Stimulated activated CD8-positive, alpha-beta memory T cell treated with anti-CD3 and anti-CD28 coated beads, Interleukin-4, amount 100 ng/mL, for 4 hours (primary cell): ENCODE measurements around the gene NSUN7.
A peak's percentile ranks its signal among the peaks of the same experiment; 100 is the strongest.
"Not testable (repeated sequence)": the region's sequence is repeated elsewhere in the genome, so short reads cannot be mapped to it uniquely, and the experiment has no call there.

ENCODE experiments used
- DNase-seq, 2 donors: peaks; one replicate each; pipeline ENCODE4 v3.0.0-alpha.2; 2020; ENCODE audit warnings: low read depth in 2 of 2, low spot score in 1 of 2

The NSUN7 gene

DNA sequence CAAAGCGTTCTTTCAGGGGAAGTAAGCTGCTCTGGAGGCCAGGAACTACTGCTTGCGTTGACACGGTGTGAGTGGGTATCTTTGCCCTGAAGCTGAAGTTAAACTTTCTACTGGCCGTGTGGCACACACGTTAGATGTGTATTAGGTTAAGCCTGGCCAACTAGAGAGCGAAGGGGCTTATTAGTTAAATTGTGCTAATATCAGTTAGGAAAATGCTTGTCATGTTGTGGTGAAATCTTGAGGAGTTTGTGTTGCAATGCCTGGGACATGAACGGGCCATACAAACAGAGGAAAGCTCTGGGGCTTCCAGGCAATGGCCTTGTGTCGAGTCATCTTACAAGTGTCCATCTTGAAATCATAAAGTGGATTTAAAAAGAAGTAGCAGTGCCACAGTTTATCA lies 62.6 kb downstream of the NSUN7 start:
- DNase-seq, result no peak

DNA sequence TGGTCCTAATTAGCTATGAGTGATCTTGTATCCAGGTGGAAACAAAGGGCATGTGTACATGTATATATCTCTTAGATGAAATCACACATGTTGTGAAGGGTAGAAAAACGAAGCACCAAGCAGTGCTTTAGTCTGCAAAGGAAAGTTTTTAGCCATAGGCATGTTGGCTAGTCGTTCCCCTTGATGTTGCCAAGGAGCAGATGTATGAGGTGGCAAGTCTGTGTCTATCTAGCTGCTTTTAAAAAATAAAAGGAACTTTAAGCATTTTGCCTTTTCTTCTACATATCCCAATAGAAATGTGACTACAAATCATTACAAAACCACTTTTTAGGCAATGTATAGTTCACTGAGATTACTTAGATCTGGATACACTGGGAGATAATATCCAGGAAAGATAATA lies 63.1 kb downstream of the NSUN7 start:
- DNase-seq, result no peak

DNA sequence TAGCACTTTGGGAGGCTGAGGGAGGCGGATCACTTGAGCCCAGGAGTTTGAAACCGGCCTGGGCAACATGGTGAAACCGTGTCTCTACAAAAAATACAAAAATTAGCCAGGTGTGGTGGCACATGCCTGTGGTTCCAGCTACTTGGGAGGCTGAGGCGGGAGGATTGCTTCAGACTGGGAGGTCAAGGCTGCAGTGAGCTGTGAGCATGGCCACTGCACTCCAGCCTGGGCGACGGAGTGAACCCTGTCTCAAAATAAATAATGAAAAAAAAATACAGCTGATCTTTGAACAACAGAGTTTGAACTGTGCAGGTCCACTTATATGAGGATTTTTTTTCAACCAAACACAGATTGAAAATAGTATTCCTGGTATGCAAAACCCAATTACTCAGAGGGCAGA lies 67.4 kb downstream of the NSUN7 start:
- not testable (repeated sequence) for DNase-seq

DNA sequence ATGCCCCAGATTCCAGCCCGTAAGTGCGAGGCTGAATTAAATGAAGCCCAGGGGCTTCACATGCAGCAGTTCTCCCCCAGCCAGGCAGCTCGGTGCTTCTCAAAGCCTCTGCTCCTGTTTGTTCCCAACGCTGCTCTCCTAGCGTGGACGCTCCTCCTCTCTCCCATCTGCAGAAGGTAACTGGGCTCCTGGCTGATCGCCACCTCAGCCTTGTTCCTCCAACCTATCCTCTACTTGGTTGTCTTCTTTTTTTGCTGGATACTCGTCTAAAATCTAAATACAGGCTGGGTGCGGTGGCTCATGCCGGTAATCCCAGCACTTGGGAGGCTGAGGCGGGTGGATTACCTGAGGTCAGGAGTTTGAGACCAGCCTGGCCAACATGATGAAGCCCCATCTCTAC lies 70.3 kb downstream of the NSUN7 start:
- DNase-seq, result no peak

DNA sequence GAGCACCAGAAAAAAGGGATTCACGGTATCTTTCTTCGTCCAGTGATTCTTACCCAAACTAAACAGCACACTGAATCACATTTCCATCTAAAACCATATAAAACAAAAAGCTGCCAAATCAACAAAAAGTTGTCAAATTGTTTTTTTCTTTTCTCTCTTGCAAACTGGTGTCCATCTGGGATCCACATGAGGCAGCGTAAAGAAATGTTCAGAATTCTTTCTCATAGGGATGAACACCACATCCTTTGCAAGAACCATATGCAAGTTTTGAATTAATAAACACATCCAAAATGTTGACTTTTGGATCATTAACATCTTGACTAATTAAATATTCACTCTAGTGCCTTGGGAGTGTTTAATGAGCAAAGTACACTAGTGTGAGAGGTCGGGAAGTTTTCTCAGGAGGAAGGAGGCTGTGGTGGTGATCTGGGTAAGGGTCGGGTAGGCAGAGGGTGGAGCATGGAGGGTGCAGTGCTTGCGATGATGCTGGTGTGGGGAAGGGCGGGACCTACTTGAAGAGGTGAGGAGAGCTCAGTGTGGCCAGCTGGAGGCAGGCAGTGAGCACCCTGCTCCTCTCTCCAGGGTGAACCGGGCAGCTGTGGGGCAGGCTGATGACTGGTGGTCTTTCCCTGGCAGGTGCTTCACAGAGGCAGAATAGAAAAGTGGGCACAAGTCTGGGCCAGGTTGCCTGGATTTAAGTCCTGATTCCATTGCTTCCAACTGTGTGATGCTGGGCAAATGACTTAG lies 72.8 kb downstream of the NSUN7 start:
- no peak for DNase-seq

DNA sequence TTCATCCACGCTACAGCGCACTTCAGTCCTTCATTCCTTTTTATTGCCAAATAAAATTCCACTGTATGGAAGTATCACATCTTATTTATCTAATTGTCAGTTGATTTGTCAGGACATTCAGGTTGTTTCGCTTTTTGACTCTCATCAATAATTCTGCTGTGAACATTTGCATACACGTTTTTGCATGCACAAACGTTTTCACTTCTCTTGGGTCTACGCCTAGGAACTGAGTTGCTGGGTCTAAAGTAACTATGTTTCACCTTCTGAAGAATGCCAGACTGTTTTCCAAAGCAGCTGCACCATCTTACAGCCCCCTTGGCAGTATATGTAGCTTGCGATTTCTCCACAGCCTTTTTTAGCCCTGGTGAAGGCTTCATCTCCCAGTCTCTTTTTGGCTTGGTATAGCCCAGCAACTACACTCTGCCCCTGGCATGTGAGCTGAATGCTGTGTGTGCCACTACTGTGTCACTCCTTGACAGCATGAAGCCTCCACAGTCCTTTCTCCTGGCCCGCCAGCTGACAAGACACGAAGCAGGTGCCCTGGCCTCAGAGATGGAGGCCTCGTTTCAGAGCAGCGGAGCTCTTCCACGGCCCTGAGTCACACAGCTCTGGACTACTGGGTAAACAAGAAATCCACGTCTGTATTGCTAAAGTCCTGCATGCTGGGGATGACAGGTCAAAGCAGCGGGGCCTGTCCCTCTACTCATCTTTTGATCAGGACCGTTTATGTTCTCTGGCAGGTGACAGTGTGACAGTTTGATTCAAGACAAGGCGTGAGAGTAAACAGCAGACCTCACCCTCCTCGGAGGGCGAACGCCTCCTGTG lies 75.5 kb downstream of the NSUN7 start:
- DNase-seq, result no peak

DNA sequence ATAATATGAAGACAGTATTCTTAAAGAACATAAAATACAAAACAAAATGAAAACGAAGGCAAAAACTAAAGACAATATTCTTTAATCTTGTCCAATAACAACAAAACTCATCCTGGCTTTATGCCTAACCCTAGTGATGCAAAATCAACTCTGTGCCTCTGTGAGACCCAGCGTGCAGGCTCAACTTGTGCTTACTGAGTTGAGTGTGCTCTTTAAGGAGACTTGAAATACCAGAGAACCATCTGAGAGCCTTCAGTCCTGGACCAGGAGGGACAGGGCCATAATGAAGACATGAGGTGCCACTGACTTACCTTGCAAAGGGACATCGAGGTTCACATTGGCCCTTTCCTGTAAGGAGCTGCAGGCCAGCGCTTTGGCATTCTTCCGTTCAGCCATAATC lies 77.1 kb downstream of the NSUN7 start:
- no peak for DNase-seq

DNA sequence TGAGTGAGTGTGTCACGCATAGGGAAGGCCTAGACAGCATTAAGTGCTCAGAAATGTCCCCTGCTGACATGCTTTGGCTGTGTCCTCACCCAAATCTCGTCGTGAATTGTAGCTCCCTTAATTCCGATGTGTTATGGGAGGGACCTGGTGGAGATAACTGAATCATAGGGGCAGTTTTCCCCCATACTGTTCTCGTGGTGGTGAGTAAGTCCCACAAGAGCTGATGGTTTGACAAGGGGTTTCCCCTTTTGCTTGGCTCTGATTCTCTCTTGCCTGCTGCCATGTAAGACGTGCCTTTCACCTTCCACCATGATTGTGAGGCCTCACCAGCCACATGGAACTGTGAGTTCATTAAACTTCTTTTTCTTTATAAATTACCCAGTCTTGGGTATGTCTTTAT lies 78.0 kb downstream of the NSUN7 start:
- no peak for DNase-seq

DNA sequence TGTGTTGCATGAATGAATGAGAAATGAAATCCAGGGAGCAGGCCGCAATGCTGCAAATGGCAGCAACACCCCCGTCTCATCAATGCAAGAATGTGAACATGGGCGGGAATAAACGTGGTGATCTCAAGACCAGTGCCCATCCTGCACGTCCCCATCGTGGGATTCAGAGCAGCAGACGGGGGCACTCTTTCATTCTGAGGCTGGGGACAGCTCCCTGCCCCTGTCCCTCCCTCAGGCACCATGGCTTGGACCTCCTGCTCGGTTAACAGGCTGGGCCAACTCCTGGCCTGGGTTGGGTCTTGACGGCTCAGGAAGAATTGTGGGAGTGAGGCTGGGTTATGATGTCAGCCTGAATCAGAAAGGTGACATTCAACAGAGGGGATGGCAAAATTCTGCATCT lies 78.9 kb downstream of the NSUN7 start:
- DNase-seq, result no peak

DNA sequence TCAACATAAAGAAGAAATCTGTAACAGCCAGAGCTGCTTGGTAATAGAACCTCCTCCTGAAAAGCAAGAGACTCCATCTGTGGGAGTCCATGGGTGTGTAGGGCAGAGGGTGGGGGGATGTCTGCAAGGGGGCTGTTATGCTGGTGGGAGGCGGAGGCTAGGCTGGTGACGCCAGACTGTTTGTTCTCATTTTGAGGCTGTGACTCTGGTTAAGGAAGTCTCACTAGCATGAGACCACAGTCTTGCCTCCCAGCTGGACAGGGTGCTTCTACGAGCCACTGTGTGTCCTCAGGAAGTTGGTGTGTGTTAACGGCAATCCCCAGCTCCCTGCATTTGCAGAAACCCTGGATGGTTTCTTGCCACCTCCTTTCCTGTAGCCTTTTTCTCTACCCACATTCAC lies 79.8 kb downstream of the NSUN7 start:
- DNase-seq, result no peak

DNA sequence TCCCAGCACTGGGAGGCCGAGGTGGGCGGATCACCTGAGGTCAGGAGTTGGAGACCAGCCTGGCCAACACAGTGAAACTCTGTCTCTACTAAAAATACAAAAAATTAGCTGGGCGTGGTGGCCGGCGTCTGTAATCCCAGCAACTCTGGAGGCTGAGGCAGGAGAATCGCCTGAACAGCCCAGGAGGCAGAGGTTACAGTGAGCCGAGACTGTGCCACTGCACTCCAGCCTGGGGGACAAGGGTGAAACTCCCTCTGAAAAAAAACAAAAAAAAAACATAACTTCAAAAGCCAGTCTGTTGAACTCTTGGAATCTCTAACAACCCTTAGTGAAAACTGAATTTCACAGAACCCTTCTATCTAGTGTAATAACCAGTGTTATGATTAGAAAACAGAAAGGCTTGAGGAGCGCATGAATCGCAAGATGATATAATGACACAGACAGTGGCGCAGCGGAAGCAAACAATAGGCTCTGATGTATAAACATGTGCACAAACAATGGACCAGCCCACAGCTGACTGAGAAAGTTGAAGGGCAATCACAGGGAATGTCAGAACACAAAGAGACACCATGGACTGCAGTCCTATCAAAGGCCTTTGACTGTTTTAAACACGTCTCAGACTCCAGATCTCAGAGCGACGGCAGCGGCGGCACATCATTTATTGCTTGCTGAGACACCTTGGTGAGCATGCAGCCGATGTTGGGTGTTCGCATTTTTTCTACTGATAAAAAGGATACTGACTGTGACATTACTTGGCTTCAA lies 81.6 kb downstream of the NSUN7 start:
- DNase-seq, result no peak

DNA sequence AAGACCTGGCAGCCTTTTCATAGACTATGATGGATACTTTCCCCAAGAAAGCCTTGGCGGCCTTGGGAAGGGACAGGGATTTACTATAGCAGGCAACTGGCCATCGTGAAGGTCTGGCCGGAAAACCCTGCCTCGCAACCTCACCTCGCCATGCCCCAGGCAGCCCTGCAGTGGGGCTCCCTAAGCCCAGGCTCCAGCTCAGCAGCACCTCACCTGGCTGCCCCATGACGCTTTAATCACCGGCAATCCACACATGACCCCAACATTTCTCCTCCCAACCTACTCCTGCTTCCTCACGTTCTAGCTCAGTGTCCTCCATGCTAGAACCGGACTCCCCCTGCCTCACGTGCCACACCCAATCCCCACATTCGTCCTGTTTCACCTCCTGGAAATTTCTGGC lies 82.4 kb downstream of the NSUN7 start:
- no peak for DNase-seq

DNA sequence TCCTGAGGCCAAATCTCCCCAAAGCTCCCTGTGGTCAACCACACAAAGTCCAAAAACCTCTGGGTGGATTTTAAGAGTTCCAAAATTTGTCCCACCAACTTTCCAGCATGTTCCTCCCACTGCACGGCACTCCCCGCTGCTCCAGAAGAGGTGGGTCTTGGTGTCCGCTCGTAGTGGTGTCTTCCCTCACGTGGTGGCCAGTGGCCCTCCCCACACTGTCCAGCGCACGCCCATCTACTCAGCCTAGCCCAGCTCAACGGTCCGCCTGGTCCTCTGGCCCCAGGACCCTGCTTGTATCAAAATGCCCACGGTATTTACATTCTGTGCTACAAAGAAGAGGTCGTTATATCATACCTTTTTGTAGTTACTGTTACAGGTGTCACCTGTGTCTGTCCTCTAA lies 83.5 kb downstream of the NSUN7 start:
- no peak for DNase-seq

DNA sequence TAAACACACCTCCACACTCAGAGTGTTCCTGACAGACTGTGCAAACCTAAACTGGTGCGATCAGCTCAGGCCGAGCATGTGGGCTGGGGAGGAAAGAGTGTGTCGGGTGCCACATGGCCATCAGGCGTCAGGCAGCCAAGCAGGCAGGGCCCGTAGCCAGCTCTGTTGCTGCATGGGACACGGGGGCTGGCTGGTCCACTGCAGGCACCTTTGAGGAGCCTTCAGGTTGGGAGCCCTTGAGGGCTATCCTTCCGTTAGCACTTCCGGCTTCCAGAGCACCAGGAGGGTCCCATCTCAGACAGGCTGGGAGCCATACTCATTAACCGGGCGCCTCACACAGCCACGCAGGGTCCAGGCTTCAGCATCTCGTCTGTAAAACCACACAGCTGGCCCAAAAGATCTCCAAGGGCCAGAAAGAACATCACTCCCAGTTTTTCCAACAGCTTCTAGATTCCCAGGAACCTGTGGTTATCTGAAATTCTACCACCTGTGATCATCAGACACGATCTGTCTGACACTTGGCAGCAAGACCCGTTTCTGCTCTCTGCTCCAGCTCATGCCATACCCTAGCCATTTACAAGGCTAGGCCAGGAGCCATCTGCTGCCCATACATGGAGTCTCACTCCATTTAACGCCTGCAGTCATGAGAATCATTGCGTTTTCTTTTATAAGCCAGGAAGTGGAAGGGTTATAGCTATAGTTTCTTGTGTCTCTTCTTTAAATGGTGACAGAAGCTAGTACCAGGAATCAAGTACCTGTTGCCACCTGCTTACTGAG lies 87.5 kb downstream of the NSUN7 start:
- no peak for DNase-seq

DNA sequence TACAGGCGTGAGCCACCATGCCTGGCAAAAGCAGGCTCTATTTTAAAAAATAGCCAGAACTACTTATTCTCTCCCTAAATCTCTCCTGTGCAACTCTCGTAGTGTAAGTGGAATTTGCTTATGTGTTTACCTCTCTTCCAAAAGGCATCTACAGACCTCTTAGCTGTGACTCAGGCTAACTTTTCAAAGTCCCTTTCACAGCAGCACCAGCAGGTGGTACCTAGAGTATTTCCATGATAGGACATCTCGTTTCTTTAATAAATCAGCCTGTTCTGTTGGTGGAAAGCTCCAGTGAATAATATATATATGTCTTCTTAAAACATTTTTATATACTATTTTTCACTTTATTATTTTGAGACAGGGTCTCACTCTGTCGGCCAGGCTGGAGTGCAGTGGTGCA lies 89.0 kb downstream of the NSUN7 start:
- DNase-seq, result no peak

DNA sequence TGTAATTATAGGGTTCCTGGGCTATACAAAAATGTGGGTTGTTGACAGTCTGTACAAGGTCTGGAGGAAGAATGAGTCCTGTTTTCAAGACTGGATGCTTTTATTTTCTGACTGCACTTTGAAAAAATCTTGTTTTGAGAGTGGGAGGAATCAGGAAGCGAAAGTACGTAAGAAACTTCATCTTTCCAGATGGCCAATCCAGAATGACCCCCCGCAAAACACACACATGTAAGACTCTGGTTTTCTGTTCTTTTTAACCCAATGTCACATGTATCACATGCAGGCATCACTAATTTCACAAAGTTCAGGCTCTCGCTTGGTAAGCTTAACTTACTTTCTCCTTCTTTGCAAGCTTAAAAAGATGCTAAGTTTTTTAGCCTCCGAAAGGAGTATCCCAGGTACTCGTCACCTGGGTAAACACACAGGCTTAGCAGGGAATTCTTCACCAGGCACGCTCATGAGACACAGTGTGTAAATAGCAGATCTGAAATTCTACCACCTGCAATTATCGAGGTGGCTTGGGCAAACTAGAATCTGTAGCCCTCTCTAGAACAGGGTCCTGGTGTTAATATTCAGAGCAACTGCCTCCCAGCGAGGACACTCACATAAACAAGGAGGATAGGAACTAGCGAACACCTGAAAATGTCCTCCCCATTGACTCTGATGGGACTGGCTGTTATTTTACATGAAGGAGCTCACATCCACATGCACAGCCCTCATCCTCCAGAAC lies 90.7 kb downstream of the NSUN7 start:
- DNase-seq, result no peak

DNA sequence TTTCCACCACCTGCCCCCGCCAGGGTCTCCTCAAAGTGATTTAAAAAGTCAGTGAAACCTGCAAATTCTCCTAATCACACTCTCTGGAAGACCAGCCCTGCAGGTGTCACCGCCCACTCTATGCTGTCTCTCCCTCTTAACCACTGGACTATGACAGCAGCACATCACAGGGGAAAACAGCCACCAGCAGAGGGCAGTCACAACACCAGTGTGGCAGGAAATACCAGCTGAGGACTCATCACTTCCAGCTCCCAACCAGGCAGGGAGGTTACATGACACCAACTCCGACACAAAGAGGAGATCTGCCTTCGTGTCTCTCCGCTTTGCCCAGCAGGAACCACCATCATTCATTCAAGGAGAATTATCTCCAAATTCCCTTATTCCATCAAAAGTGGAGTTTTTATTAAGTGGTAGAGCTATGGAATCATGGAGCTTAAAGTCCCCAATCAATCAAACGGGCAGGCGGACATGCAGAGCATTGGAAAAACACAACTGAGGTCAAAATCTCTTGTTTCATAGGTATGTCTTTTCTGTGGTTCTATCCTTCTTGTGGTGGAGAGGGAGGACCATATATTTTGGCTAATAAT lies 91.3 kb downstream of the NSUN7 start:
- peak; percentile 32 to 47 for DNase-seq

DNA sequence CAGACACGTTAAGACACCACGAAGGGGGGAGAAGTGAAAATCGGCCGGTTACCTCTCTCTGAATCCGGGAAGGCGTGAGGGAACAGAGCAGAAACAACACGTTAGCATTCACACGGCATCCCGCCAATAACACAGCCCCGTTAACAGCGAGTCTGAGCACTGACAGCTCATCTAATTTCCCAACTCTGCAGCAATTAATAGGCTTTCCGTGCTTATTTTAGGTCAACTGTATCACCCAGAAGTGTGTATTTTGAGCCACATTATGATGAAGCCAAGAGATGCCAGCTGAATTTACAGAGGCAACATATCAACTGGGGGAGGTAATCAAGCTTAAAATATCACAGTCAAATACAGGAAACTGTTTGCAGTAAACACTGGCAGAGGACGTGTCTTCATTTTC lies 92.6 kb downstream of the NSUN7 start:
- DNase-seq, result no peak

DNA sequence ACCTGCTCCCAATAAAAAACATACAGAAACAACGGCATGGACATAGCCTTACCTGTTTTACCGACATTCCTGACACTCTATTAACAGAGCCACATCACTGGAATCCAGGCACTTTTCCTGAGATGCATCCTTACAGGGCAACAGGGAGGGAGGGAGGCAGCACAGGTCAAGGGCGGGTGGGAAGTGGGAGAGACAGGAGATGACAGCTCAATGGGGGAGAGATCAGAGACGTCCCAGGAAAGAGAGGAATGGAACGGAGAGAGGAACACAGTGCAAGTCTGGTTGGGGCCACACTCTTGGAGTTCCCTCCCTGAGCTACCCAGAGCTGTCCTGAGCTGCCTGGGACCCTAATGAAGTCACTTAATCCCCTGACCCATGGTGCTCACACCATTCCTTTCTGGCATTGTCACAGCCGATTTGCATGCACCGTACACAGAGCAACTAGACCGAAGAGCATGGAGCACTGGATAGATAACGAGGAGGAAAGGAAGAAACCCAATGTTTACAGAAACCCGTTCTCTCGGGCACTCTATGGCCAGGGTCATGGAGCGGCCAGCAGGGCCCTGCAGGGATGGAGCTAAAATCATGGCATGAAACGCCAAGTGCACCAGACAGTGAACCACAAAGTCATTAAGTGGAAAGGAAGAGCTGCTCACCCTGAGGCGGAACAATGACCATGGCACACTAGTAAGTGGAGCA lies 93.1 kb downstream of the NSUN7 start:
- no peak for DNase-seq

DNA sequence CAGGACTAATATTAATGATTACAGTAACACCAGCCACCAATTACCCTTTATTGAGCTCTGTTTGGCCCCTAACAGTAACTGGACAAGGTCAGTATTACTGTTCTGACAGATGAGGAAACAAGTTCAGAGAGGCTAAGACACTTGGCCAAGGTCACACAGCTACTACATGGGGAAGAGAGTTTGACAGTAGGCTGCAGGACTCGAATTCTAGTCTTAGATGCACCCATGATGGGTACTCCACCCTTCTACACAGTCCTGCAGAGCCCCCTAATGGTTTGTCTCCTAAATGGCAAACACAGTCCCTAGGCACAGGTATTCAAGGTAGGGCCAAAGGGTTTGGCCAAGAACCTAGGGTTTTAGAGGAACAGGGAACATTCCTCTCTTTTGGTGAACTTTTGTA lies 93.9 kb downstream of the NSUN7 start:
- DNase-seq, result no peak
